NB4 (cell line): ENCODE results near the gene USH2A.

Experiments
- MYC ChIP-seq: IDR thresholded peaks from 2 replicates; pipeline ENCODE4 v1.6.1; 2011; ENCODE audit warnings: low read depth, low read length
- POLR2A ChIP-seq: IDR thresholded peaks from 2 replicates; pipeline ENCODE4 v1.6.1; 2011; ENCODE audit warnings: mild to moderate bottlenecking; ENCODE audit not compliant: insufficient read length; ENCODE audit errors: extremely low read depth
- TF ChIP-seq, protein P1 (sequence below): IDR thresholded peaks from one replicate; pipeline ENCODE4 v1.5.1; 2012; ENCODE audit warnings: low read depth, low read length
- TF ChIP-seq, protein P2 (sequence below): IDR thresholded peaks from 2 replicates; pipeline ENCODE4 v1.6.1; 2011; ENCODE audit warnings: low read depth, low read length

DNA sequence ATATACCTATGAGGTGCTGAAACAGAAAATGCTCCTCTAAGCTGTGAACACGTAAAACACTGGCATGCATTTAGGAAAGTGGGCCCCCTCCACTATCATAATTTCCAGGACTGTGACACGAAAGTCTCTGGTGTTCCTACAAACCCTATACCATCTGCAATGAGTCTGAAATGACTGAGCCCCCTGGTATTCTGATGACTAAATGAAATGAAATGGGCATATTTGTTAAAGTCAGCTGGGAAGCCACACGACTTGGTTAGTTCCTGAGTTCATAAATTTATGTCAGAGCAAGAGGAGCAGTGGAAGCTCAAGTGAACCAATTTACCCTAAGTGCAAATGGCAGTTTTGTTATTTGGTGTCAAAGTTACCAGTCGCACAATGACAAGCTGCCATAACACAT, 673.8 kb downstream of the USH2A start:
- TF ChIP-seq, protein P1, sequence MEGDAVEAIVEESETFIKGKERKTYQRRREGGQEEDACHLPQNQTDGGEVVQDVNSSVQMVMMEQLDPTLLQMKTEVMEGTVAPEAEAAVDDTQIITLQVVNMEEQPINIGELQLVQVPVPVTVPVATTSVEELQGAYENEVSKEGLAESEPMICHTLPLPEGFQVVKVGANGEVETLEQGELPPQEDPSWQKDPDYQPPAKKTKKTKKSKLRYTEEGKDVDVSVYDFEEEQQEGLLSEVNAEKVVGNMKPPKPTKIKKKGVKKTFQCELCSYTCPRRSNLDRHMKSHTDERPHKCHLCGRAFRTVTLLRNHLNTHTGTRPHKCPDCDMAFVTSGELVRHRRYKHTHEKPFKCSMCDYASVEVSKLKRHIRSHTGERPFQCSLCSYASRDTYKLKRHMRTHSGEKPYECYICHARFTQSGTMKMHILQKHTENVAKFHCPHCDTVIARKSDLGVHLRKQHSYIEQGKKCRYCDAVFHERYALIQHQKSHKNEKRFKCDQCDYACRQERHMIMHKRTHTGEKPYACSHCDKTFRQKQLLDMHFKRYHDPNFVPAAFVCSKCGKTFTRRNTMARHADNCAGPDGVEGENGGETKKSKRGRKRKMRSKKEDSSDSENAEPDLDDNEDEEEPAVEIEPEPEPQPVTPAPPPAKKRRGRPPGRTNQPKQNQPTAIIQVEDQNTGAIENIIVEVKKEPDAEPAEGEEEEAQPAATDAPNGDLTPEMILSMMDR: no peak
- TF ChIP-seq POLR2A: no peak
- no peak for TF ChIP-seq MYC
- TF ChIP-seq, protein P2, sequence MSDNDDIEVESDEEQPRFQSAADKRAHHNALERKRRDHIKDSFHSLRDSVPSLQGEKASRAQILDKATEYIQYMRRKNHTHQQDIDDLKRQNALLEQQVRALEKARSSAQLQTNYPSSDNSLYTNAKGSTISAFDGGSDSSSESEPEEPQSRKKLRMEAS: no peak
